ENCODE measurements around the gene NDUFB10. TPM values are rescaled to one million over a fixed set of nuclear protein-coding genes. Genes with fewer than 3 reads are reported as not detected.
A peak's percentile ranks its signal among the peaks of the same experiment; 100 is the strongest.

The NDUFB10 gene
- total RNA-seq, 1 experiment from 2014 or later = 202 TPM

DNA sequence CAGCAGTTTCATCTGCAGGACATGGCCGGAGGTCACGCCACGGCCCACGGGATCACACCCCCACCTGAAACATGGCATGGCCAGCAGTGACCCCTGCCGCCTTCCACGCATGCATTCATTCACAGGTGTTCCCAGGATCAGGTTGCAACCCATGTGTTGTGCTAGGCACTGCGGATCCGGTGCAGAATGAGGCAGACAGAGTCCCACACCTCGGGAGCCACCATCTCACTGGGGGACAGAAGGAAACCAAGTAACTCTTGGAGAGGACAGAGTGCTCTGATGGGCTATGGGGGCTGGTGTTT, 12.0 kb upstream of the NDUFB10 start:
- H3K4me3 Mint-ChIP-seq (ENCODE audit: unreplicated experiment) = no peak overlapping the region
- H3K36me3 Mint-ChIP-seq (ENCODE audit: insufficient read depth, unreplicated experiment) = no peaks in the 10 kb centered on the region
- H3K9me3 Mint-ChIP-seq (ENCODE audit: unreplicated experiment) = no peaks in the 10 kb centered on the region
- ChIA-PET POLR2A (interaction anchor here (0.6 to 0.7 kb wide), 2 partner anchors 48 to 246 kb away, joined by 3 read pairs; no protein-coding TSS in a partner anchor), CTCF (interaction anchor here (0.5 to 0.6 kb wide), 2 partner anchors 84 to 514 kb away, joined by 3 read pairs; no protein-coding TSS in a partner anchor)
- intact Hi-C loops (cut with micrococcal nuclease) = no loop called here
- DNase-seq (ENCODE audit: unreplicated experiment) = no peak
- H3K4me1 Mint-ChIP-seq (ENCODE audit: insufficient read depth, unreplicated experiment) = peaks cover under 1% of the 10 kb centered on the region
- no peak overlapping the region for H3K27ac Mint-ChIP-seq (ENCODE audit: low read depth, unreplicated experiment)
- H3K27me3 Mint-ChIP-seq (ENCODE audit: insufficient read depth, unreplicated experiment) = no peaks in the 10 kb centered on the region
- TF ChIP-seq, protein P1, sequence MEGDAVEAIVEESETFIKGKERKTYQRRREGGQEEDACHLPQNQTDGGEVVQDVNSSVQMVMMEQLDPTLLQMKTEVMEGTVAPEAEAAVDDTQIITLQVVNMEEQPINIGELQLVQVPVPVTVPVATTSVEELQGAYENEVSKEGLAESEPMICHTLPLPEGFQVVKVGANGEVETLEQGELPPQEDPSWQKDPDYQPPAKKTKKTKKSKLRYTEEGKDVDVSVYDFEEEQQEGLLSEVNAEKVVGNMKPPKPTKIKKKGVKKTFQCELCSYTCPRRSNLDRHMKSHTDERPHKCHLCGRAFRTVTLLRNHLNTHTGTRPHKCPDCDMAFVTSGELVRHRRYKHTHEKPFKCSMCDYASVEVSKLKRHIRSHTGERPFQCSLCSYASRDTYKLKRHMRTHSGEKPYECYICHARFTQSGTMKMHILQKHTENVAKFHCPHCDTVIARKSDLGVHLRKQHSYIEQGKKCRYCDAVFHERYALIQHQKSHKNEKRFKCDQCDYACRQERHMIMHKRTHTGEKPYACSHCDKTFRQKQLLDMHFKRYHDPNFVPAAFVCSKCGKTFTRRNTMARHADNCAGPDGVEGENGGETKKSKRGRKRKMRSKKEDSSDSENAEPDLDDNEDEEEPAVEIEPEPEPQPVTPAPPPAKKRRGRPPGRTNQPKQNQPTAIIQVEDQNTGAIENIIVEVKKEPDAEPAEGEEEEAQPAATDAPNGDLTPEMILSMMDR (IDR thresholded peaks at IDR 0.05; ENCODE audit: unreplicated experiment) = no peak
- no TSS peak for BruUV-seq (replicated peaks)

DNA sequence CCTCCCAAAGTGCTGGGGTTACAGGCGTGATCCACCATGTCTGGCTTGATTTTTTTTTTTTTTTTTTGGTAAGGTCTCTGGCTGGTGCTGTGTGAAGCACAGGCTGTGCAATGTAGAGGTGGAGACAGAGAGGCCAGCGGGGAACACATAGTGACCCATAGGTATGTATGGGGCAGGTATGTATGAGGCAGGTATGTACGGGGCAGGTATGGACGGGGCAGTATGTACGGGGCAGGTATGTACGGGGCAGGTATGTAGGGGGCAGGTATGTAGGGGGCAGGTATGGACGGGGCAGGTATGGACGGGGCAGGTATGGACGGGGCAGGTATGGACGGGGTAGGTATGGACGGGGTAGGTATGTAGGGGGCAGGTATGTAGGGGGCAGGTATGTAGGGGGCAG, 9.8 kb upstream of the NDUFB10 start:
- no TSS peak for BruUV-seq (replicated peaks)
- Mint-ChIP-seq H3K4me3 (ENCODE audit: unreplicated experiment) (no peak overlapping the region), H3K27me3 (ENCODE audit: insufficient read depth, unreplicated experiment) (no peaks in the 10 kb centered on the region), H3K27ac (ENCODE audit: low read depth, unreplicated experiment) (no peak overlapping the region), H3K4me1 (ENCODE audit: insufficient read depth, unreplicated experiment) (peaks cover 6% of the 10 kb centered on the region), H3K36me3 (ENCODE audit: insufficient read depth, unreplicated experiment) (no peaks in the 10 kb centered on the region), H3K9me3 (ENCODE audit: unreplicated experiment) (no peaks in the 10 kb centered on the region)
- DNase-seq (ENCODE audit: unreplicated experiment) = no peak
- ChIA-PET POLR2A (interaction anchor here (0.9 to 5.9 kb wide), 2 partner anchors 10 to 14 kb away, joined by 5 to 53 read pairs; partner anchors contain the start of genes NDUFB10, RNF151 and RPS2), CTCF (interaction anchor here (0.6 to 1.3 kb wide), 4 partner anchors 18 to 1234 kb away, joined by 3 to 4 read pairs (median 3); no protein-coding TSS in a partner anchor)
- intact Hi-C loops (cut with micrococcal nuclease) = no loop called here
- TF ChIP-seq, protein P1 (IDR thresholded peaks at IDR 0.05; ENCODE audit: unreplicated experiment) = no peak

DNA sequence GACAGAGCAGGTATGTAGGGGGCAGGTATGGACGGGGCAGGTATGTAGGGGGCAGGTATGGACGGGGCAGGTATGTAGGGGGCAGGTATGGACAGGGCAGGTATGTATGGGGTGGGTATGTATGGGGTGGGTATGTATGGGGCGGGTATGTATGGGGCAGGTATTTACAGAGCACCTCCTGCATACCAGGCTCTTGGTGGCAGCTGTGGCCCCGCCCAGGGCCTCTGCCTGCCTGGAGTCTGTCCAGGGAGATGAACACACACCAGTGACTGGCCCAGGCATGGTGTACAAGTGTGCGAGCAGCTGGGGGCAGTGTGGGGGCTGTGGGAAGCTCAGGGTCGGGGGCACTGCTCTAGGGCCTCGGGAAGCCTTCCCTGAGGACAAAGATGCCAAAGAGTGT, 9.3 kb upstream of the NDUFB10 start:
- BruUV-seq (replicated peaks) = no TSS peak
- Mint-ChIP-seq H3K36me3 (ENCODE audit: insufficient read depth, unreplicated experiment) (no peaks in the 10 kb centered on the region), H3K9me3 (ENCODE audit: unreplicated experiment) (no peaks in the 10 kb centered on the region), H3K4me1 (ENCODE audit: insufficient read depth, unreplicated experiment) (peaks cover 6% of the 10 kb centered on the region), H3K27me3 (ENCODE audit: insufficient read depth, unreplicated experiment) (no peaks in the 10 kb centered on the region), H3K27ac (ENCODE audit: low read depth, unreplicated experiment) (no peak overlapping the region), H3K4me3 (ENCODE audit: unreplicated experiment) (no peak overlapping the region)
- DNase-seq (ENCODE audit: unreplicated experiment) = peak; percentile 26
- CTCF ChIA-PET = interaction anchor here (1.1 to 1.3 kb wide), 2 partner anchors 18 to 21 kb away, joined by 3 to 4 read pairs; no protein-coding TSS in a partner anchor
- intact Hi-C loops (cut with micrococcal nuclease) = no loop called here
- POLR2A ChIA-PET = interaction anchor here (0.9 to 5.9 kb wide), 2 partner anchors 14 to 168 kb away, joined by 3 to 53 read pairs; partner anchors contain the start of genes RNF151 and RPS2
- TF ChIP-seq, protein P1 (IDR thresholded peaks at IDR 0.05; ENCODE audit: unreplicated experiment) = no peak

DNA sequence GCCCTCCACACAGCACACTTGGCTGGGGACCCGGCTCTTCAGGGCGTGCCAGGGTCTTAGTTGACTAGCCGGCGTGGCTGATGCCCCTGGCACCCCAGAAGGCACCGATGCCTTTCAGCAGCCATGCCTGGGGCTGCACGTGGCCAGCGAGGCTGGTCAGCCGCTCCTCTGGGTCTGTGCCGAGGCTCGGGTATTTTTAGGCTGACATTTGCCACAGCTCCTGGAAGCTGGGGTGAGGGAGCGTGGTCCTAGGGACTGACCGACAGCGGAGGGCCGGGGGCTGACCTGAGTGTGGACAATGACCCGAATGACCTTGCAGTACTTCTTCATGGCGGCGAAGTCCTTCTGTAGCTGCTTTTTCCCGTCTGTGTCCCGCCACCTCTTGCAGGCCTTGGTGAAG, 8.8 kb upstream of the NDUFB10 start:
- peaks cover 6% of the 10 kb centered on the region for H3K4me1 Mint-ChIP-seq (ENCODE audit: insufficient read depth, unreplicated experiment)

More for the DNA sequence above, 8.8 kb upstream of the NDUFB10 start:
- no peak for DNase-seq (ENCODE audit: unreplicated experiment)
- Mint-ChIP-seq H3K9me3 (ENCODE audit: unreplicated experiment) (no peaks in the 10 kb centered on the region), H3K4me3 (ENCODE audit: unreplicated experiment) (no peak overlapping the region), H3K27ac (ENCODE audit: low read depth, unreplicated experiment) (no peak overlapping the region), H3K36me3 (ENCODE audit: insufficient read depth, unreplicated experiment) (no peaks in the 10 kb centered on the region), H3K27me3 (ENCODE audit: insufficient read depth, unreplicated experiment) (no peaks in the 10 kb centered on the region)
- CTCF ChIA-PET = interaction anchor here (1.1 to 1.3 kb wide), 2 partner anchors 19 to 21 kb away, joined by 3 to 4 read pairs; no protein-coding TSS in a partner anchor
- intact Hi-C loops (cut with micrococcal nuclease) = no loop called here
- TF ChIP-seq, protein P1 (IDR thresholded peaks at IDR 0.05; ENCODE audit: unreplicated experiment) = no peak
- POLR2A ChIA-PET = interaction anchor here (0.9 to 5.9 kb wide), 2 partner anchors 13 to 169 kb away, joined by 3 to 53 read pairs; partner anchors contain the start of genes RNF151 and RPS2
- BruUV-seq (replicated peaks) = no TSS peak

Measured in MCF 10A (cell line).